GM19324 (cell line): ENCODE data around the gene ARNT2.

Source experiments
- ATAC-seq: cut with Tn5 transposase; IDR thresholded peaks from one replicate; pipeline ENCODE4 v1.9.1; 2021; ENCODE audit warnings: mild to moderate bottlenecking, moderate library complexity; ENCODE audit not compliant: unreplicated experiment, low FRiP score

ARNT2 gene

GRCh38 chr15:80587007-80587406 is 182.8 kb downstream of the ARNT2 start:
- ATAC-seq = no peak

GRCh38 chr15:80587816-80588456 is 183.8 kb downstream of the ARNT2 start:
- ATAC-seq = no peak

- no peak for ATAC-seq
These were observed 184.6 kb downstream of the ARNT2 start for GRCh38 chr15:80588801-80589200.

- no peak for ATAC-seq
These were observed 186.7 kb downstream of the ARNT2 start for GRCh38 chr15:80590761-80591355.

GRCh38 chr15:80591471-80591870 is 187.3 kb downstream of the ARNT2 start:
- no peak for ATAC-seq

GRCh38 chr15:80591938-80592825 is 188.0 kb downstream of the ARNT2 start:
- no peak for ATAC-seq

GRCh38 chr15:80593486-80594030 is 189.4 kb downstream of the ARNT2 start:
- no peak for ATAC-seq

- no peak for ATAC-seq
These were observed 190.1 kb downstream of the ARNT2 start for GRCh38 chr15:80594091-80594889.

- ATAC-seq = no peak
These were observed 191.2 kb downstream of the ARNT2 start for GRCh38 chr15:80595396-80595795.

- ATAC-seq = no peak
These were observed 192.4 kb downstream of the ARNT2 start for GRCh38 chr15:80596521-80596976.

- ATAC-seq = no peak
These were observed 192.9 kb downstream of the ARNT2 start for GRCh38 chr15:80597076-80597475.

GRCh38 chr15:80599359-80599758 is 195.2 kb downstream of the ARNT2 start:
- no peak for ATAC-seq

GRCh38 chr15:80600626-80601025 is 196.4 kb downstream of the ARNT2 start:
- no peak for ATAC-seq

GRCh38 chr15:80601256-80601655 is 197.1 kb downstream of the ARNT2 start:
- ATAC-seq = no peak

GRCh38 chr15:80604583-80605575 is 200.7 kb downstream of the ARNT2 start:
- no peak for ATAC-seq

GRCh38 chr15:80605591-80606150 is 201.5 kb downstream of the ARNT2 start:
- no peak for ATAC-seq

- ATAC-seq = no peak
These were observed 202.4 kb downstream of the ARNT2 start for GRCh38 chr15:80606511-80607071.

GRCh38 chr15:80607287-80607980 is 203.3 kb downstream of the ARNT2 start:
- no peak for ATAC-seq
